ENCODE results near the gene ARPC5. TPM values are rescaled to one million over a fixed set of nuclear protein-coding genes. Genes with fewer than 3 reads are reported as not detected.

ARPC5 gene
- total RNA-seq, 4 donors from 2014 or later, result 70.5 to 158 (median 95.7) TPM

- no peak for DNase-seq
- Histone ChIP-seq H3K4me1 (no peaks in the 10 kb centered on the region), H3K9me3 (no peaks in the 10 kb centered on the region), H3K27ac (no peak overlapping the region), H3K27me3 (no peaks in the 10 kb centered on the region), H3K4me3 (replicated peaks in 1 of 3) (no peak overlapping the region), H3K36me3 (no peaks in the 10 kb centered on the region)
- WGBS, 2 donors, result 80 to 82% methylated on average over 8 of the region's 8 CpGs
- intact Hi-C loops (cut with DNase I), result no loop called here
- TF ChIP-seq POLR2A (IDR thresholded peaks at IDR 0.05) (no peak), CTCF (IDR thresholded peaks at IDR 0.05) (no peak)
Observed at GRCh38 chr1:183576537-183576936, 59.0 kb downstream of the ARPC5 start.

- H3K27ac ChIP-seq, result no peak overlapping the region
- intact Hi-C loops (cut with DNase I), result no loop called here
- H3K27me3 ChIP-seq, result no peaks in the 10 kb centered on the region
- H3K4me3 ChIP-seq (replicated peaks in 1 of 3), result no peak overlapping the region
- 84 to 91% methylated on average over 5 of the region's 5 CpGs for WGBS, 2 donors
- no peaks in the 10 kb centered on the region for H3K9me3 ChIP-seq
- H3K36me3 ChIP-seq, result no peaks in the 10 kb centered on the region
- TF ChIP-seq POLR2A (IDR thresholded peaks at IDR 0.05) (no peak), CTCF (IDR thresholded peaks at IDR 0.05) (no peak)
- DNase-seq, result no peak
- H3K4me1 ChIP-seq, result no peaks in the 10 kb centered on the region
Observed at GRCh38 chr1:183575606-183576005, 60.0 kb downstream of the ARPC5 start.

- intact Hi-C loops (cut with DNase I), result no loop called here
- no peaks in the 10 kb centered on the region for H3K36me3 ChIP-seq
- H3K27me3 ChIP-seq, result no peaks in the 10 kb centered on the region
- 79 to 80% methylated on average over 1 of the region's 1 CpG for WGBS, 2 donors
- H3K4me1 ChIP-seq, result no peaks in the 10 kb centered on the region
- no peaks in the 10 kb centered on the region for H3K9me3 ChIP-seq
- TF ChIP-seq POLR2A (IDR thresholded peaks at IDR 0.05), result no peak
- TF ChIP-seq CTCF (IDR thresholded peaks at IDR 0.05), result no peak
- no peak overlapping the region for H3K27ac ChIP-seq
- DNase-seq, result no peak
- no peak overlapping the region for H3K4me3 ChIP-seq (replicated peaks in 1 of 3)
Observed at GRCh38 chr1:183572721-183573120, 62.9 kb downstream of the ARPC5 start.

GRCh38 chr1:183571678-183572268, 63.8 kb downstream of the ARPC5 start:
- Histone ChIP-seq H3K27me3 (no peaks in the 10 kb centered on the region), H3K27ac (no peak overlapping the region), H3K4me3 (replicated peaks in 1 of 3) (no peak overlapping the region), H3K9me3 (no peaks in the 10 kb centered on the region), H3K36me3 (no peaks in the 10 kb centered on the region), H3K4me1 (no peaks in the 10 kb centered on the region)
- DNase-seq, result no peak
- intact Hi-C loops (cut with DNase I), result no loop called here
- TF ChIP-seq POLR2A (IDR thresholded peaks at IDR 0.05), result no peak
- TF ChIP-seq CTCF (IDR thresholded peaks at IDR 0.05), result no peak
- 81 to 91% methylated on average over 4 of the region's 4 CpGs for WGBS, 2 donors

Other genes starting within 250 kb of the ARPC5 start
- 10 to 100 TPM in 2 of 4 donors, 1 to 10 TPM in 2; 7.6 to 39.5 (median 17.3) TPM for gene NMNAT2, start 217.4 kb downstream of the ARPC5 start, total RNA-seq
- gene SMG7, start 163.3 kb downstream of the ARPC5 start, total RNA-seq, result 10 to 100 TPM; 37.8 to 82.1 (median 58.9) TPM
- gene NCF2, start 45.3 kb downstream of the ARPC5 start, total RNA-seq, result 1 to 10 TPM; 3.5 to 9.8 (median 4.5) TPM
- gene APOBEC4, start 17.5 kb upstream of the ARPC5 start, total RNA-seq, result not detected
- 10 to 100 TPM in 3 of 4 donors, 1 to 10 TPM in 1; 9.3 to 36.3 (median 16.3) TPM for gene RGL1, start 169.3 kb upstream of the ARPC5 start, total RNA-seq

Data from thyroid gland (tissue), 4 donors.